Measurements from ENCODE around the gene VEGFD.

VEGFD gene, protein sequence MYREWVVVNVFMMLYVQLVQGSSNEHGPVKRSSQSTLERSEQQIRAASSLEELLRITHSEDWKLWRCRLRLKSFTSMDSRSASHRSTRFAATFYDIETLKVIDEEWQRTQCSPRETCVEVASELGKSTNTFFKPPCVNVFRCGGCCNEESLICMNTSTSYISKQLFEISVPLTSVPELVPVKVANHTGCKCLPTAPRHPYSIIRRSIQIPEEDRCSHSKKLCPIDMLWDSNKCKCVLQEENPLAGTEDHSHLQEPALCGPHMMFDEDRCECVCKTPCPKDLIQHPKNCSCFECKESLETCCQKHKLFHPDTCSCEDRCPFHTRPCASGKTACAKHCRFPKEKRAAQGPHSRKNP

GRCh38 chrX:15384304-15384703 is at the start of gene VEGFD:
Gene VEGFD (minus strand): TSS chrX:15384413. CDS start chrX:15383946, 467 bp downstream.
- DNase-seq = no peak

DNA sequence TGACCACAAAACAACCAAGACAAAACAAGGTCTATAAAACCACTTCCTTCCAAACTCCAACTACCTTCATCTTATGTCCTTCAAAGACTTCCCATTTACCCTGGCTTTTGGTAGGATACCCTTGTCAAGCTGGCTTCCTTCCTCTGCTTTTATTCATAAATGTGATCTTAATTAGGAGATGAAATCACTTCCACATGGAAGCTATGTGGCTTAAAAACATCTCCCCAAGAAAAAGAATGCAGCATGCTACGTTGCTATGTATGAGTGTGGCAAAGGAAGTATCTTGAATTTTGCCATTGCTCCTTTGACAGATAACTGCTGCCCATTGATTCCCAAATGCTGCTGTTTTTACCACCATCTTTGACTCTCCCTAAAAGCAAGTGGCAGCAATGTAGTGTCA is 46.4 kb upstream of the VEGFD start:
- DNase-seq = no peak

GRCh38 chrX:15430076-15430475 is 45.9 kb upstream of the VEGFD start:
- no peak for DNase-seq

- DNase-seq = no peak
Observed at GRCh38 chrX:15425024-15425423, 40.8 kb upstream of the VEGFD start.

DNA sequence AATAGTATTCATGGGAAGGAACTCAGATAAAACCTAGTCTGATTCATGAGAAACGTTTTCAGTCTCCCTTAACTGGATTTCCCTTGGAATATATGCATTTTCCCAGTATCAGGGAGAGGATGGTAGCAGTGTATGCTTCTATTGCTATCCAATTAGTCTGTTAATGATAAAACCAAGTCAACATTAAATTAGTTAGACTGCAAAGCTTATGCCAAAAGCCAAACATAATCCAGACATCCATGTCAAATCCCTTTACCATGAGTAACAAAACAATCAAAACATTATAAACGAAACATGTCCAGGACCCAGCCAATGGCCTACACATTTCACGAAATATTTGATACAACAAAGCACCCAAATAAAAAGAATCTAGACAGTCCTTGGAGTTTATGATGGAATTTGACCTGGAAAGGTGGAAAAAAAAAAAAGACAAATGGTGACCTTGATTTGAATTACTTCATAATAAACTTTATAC is 34.5 kb upstream of the VEGFD start:
- DNase-seq = no peak

DNA sequence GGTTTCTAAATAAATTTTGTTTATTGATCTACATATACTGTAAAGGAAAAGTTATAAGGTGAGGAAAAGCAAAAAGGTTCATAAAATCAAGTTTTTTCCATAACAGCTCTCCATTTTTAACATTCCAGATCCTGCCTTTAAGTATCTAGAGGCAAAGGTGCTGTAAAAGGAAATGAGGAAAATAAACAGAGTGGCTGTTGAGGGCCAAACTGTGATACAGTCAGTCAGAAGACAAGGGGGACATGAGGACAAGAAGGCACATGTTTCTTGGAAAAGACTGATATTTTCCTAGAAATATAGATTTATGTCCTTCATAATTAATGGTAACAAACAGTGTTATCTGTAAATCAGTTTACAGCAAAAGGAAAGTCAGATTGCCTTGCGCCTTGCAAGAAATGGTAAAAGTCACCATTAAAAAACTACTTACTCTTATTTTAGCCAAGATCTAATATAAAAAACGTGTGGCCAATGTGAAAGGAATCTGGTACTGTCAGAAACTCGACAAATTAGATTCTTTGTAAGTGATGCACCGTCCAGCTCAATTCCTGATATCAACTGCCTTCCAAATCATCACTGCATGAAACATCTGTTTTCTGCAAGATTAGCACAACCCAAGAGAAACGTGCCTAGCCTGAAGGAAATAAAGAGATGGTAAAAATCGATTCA is 34.0 kb upstream of the VEGFD start:
- DNase-seq = no peak

GRCh38 chrX:15416133-15416993 is 32.1 kb upstream of the VEGFD start:
- DNase-seq = no peak

- no peak for DNase-seq
Observed at GRCh38 chrX:15413101-15413500, 28.9 kb upstream of the VEGFD start.

DNA sequence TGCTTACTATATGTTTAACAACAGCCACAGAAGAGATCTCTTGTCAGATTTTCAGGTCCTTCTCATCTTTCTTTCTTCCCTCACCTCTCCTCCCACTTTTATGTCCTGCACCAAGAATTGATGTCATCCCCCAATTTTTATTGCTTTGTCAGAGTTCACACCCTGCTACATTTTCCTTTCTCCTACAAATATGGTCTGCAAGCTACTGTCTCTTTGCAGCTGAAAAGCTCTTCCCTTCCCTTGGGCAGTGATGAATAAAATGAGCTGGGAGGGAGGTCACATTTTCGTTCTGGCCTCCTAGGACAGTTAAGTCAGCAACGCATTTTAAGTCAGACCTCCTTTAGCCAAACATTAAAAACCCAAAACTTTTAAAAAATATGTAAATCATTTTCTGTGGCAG is 26.7 kb upstream of the VEGFD start:
- no peak for DNase-seq

DNA sequence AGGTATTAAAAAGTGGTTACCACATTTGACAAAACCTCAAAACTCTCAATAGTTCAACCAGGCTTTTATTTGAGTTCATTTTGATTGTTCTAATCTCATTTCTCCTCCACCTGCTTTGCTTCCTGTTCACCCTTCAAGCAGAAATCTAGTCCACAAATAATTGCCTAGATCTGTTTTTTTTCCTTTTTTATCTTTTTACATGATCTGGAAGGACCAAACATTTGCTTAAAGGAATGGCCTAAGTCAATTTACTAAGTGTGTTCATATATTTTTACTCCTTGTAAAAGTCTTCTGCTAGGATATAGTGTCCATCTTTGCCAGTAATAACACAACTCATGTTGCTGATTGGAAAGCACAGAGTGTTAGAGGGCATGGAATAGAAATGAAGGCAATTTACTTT is 26.2 kb upstream of the VEGFD start:
- no peak for DNase-seq

- DNase-seq = no peak
Observed at GRCh38 chrX:15405846-15406245, 21.6 kb upstream of the VEGFD start.

- DNase-seq = no peak
Observed at GRCh38 chrX:15404401-15405096, 20.3 kb upstream of the VEGFD start.

DNA sequence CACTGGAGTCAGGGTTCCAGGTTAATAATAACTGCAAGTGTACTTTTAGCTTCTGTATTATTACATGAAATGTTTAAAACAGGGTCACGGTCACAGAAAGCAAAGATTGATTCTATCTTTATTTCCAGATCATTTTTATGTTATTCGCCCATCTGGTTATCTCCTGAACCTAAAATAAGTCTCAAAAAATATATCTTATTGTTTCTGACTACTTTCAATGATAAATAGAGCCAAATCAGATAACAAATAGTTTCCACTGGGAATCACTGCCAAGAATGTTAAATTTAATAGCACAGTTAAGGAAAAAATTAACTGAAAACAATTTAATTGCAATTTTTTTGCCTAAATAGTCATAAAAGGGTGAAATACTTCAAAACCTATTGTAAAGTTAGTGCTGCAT is 17.2 kb upstream of the VEGFD start:
- no peak for DNase-seq

- DNase-seq = no peak
Observed at GRCh38 chrX:15399962-15400391, 15.8 kb upstream of the VEGFD start.

DNA sequence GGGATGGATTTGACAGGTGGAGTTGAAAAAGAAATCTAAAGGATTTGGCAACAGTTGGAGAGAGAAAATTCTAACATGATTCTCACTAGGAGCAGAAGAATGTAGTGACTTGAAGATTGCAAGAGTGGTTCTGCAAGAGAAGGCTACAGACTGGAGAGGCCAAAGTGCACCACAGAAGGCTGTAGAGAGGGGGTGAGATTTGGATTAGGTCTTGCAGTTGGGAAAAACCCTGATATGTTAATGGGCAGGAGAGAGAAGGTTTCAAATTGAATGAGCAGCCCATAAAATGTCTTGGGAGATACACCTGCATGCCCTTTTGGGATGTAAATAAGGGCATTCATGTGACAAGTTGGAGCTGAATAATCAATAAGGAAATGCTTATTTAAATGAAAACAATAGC is 14.7 kb upstream of the VEGFD start:
- DNase-seq = no peak

GRCh38 chrX:15395789-15396188 is 11.6 kb upstream of the VEGFD start:
- DNase-seq = no peak

- DNase-seq = no peak
Observed at GRCh38 chrX:15391850-15392249, 7.6 kb upstream of the VEGFD start.

DNA sequence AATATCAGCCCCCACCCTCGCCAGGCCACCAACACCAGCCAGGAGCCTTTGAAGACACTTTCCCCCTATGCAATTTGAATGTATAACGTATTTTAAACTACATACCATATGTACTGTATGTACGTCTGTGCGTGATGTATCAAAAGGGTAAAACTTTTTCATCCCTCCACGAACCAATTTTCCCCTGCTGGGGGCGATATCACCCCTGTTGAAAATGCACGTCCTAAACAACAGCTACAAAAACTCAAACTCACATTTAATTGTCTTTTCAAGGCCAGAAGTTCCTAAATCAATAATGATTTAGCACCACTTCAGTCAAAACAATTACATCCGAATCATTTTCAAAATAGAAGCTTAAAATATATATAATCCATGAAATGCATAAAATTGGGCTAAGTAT is 1.4 kb downstream of the VEGFD start:
- DNase-seq = no peak

GRCh38 chrX:15376956-15377355 is 7.3 kb downstream of the VEGFD start:
- DNase-seq = no peak

- DNase-seq = no peak
Observed at GRCh38 chrX:15373976-15374375, 10.2 kb downstream of the VEGFD start.

DNA sequence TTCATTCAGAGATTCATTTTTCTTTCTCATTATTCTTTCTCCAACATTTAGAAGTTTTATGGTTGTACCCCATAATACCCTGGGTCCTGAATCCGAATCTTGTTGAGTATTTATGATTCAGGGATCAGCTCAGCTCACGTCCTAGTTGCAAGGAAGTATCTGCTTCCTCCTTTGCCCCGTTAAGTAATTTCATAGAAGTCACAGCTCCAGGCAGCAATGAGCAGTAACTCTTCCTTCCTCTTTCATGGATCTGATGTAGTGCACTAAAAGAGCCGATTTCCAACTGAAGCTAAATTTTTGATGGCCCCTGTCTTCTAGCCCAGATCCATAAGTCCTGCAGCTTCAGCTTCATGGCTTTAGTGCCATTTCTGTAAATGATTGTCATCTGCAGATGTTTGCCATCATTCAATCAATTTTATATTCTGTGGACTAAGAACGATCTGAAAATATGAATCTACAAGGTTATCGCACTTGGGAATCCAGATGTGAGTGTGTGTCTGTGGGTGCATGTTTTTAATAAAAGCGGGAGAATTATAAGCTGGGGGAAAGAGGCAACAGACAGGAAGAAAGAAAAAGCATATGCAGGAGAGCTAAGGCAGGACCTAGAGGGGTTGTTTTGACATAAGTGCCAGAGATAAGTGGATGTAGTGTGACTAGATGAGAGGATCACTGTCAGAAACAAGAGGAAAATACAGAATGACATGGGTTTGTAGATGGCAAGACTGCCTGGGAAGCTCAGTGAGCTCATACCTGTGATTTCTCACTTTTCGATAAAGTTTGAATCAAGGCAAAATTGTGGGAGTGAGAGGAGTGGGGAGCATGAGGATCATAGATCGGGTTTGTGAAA is 17.5 kb downstream of the VEGFD start:
- no peak for DNase-seq

- no peak for DNase-seq
Observed at GRCh38 chrX:15359701-15360100, 24.5 kb downstream of the VEGFD start.

All from cortex of kidney (tissue), 1 donor.